Hepatocyte (in vitro differentiated cells): ENCODE results near the gene PKD1L1. TPM values are rescaled to one million over a fixed set of nuclear protein-coding genes. Genes with fewer than 3 reads are reported as not detected.

Experiments used
- DNase-seq: peaks from one replicate; pipeline ENCODE4 v3.0.0-alpha.2; 2016; ENCODE audit warnings: low spot score
- H2AFZ ChIP-seq: fragments of 200-600 bp; sonication (generic); 2 replicates; pipeline ENCODE4 v1.6.0; 2016; ENCODE audit warnings: antibody characterized with exemption, mild to moderate bottlenecking
- H3K27ac ChIP-seq: fragments of 200-600 bp; sonication (generic); 2 replicates; pipeline ENCODE4 v1.5.1; 2016; ENCODE audit warnings: mild to moderate bottlenecking
- H3K27me3 ChIP-seq: fragments of 200-600 bp; sonication (generic); 2 replicates; pipeline ENCODE4 v1.6.1; 2016
- H3K36me3 ChIP-seq: fragments of 200-600 bp; sonication (generic); replicated peaks from 2 replicates; pipeline ENCODE4 v1.5.1; 2016; ENCODE audit warnings: low read depth; ENCODE audit not compliant: insufficient read depth
- H3K4me1 ChIP-seq: fragments of 200-600 bp; sonication (generic); 2 replicates; pipeline ENCODE4 v1.5.1; 2016; ENCODE audit warnings: mild to moderate bottlenecking, moderate library complexity; ENCODE audit not compliant: insufficient read depth
- H3K4me2 ChIP-seq: fragments of 200-600 bp; sonication (generic); 2 replicates; pipeline ENCODE4 v1.6.0; 2016
- H3K4me3 ChIP-seq: fragments of 200-600 bp; sonication (generic); 2 replicates; pipeline ENCODE4 v1.5.1; 2016; ENCODE audit warnings: mild to moderate bottlenecking
- H3K79me2 ChIP-seq: fragments of 200-600 bp; sonication (generic); 2 replicates; pipeline ENCODE4 v1.6.0; 2017; ENCODE audit warnings: mild to moderate bottlenecking
- H3K9me2 ChIP-seq: fragments of 200-600 bp; sonication (generic); replicated peaks from 2 replicates; pipeline ENCODE4 v1.6.0; 2017; ENCODE audit warnings: mild to moderate bottlenecking; ENCODE audit not compliant: insufficient read depth
- H3K9me3 ChIP-seq: fragments of 200-600 bp; sonication (generic); 2 replicates; pipeline ENCODE4 v1.5.1; 2016; ENCODE audit warnings: low read depth, mild to moderate bottlenecking
- H4K20me1 ChIP-seq: fragments of 200-600 bp; sonication (generic); 2 replicates; pipeline ENCODE4 v1.6.0; 2016; ENCODE audit warnings: mild to moderate bottlenecking; ENCODE audit not compliant: insufficient read depth, poor library complexity, severe bottlenecking
- EZH2 ChIP-seq: fragments of 200-600 bp; sonication (generic); IDR thresholded peaks from 2 replicates; pipeline ENCODE4 v1.6.1; 2016; ENCODE audit warnings: antibody characterized with exemption, mild to moderate bottlenecking, borderline replicate concordance
- EZH2phosphoT487 ChIP-seq: fragments of 200-600 bp; sonication (generic); IDR thresholded peaks from one replicate; pipeline ENCODE4 v1.6.1; 2018; ENCODE audit warnings: antibody characterized with exemption, mild to moderate bottlenecking, low read depth, moderate library complexity; ENCODE audit not compliant: unreplicated experiment, severe bottlenecking
- WGBS: methylation state at CpG from one replicate; pipeline ENCODE4 v1.1.6; 2016; ENCODE audit warnings: low lambda C conversion rate; ENCODE audit errors: missing lambda C conversion rate; 5-methylcytosine and 5-hydroxymethylcytosine counted together
- polyA plus RNA-seq: library from polyadenylated mRNA; unstranded; fragments of >200 nt; fragmentation: Nextera tagmentation; extraction: Ambion mirVana; gene quantifications from 2 replicates; pipeline ENCODE4 v1.2.1, GENCODE V29; 2016
- total RNA-seq: library from RNA; depleted of rRNA; stranded (reverse); fragments of >200 nt; gene quantifications from 2 replicates; pipeline ENCODE4 v1.2.3, GENCODE V29; 2014
- TF ChIP-seq, protein P1 (sequence below): fragments of 200-600 bp; sonication (generic); IDR thresholded peaks from 2 replicates; pipeline ENCODE4 v1.5.1; 2016; ENCODE audit warnings: antibody characterized with exemption, mild to moderate bottlenecking; ENCODE audit not compliant: poor library complexity

The PKD1L1 gene
- total and polyA plus RNA-seq, 2 experiments from 2014 or later = 0.07 TPM

- Histone ChIP-seq H3K4me2 (no peak overlapping the region), H3K36me3 (no peaks in the 10 kb centered on the region), H3K9me3 (no peaks in the 10 kb centered on the region), H2AFZ (no peak overlapping the region), H3K79me2 (no peaks in the 10 kb centered on the region), H3K9me2 (no peaks in the 10 kb centered on the region), H3K27ac (no peak overlapping the region), H3K27me3 (no peaks in the 10 kb centered on the region), H4K20me1 (no peaks in the 10 kb centered on the region), H3K4me3 (no peak overlapping the region), H3K4me1 (no peaks in the 10 kb centered on the region)
- WGBS = 77% methylated on average over 10 of the region's 10 CpGs
- no peak for DNase-seq
- TF ChIP-seq EZH2phosphoT487 (no peak), EZH2 (no peak)
- TF ChIP-seq, protein P1, sequence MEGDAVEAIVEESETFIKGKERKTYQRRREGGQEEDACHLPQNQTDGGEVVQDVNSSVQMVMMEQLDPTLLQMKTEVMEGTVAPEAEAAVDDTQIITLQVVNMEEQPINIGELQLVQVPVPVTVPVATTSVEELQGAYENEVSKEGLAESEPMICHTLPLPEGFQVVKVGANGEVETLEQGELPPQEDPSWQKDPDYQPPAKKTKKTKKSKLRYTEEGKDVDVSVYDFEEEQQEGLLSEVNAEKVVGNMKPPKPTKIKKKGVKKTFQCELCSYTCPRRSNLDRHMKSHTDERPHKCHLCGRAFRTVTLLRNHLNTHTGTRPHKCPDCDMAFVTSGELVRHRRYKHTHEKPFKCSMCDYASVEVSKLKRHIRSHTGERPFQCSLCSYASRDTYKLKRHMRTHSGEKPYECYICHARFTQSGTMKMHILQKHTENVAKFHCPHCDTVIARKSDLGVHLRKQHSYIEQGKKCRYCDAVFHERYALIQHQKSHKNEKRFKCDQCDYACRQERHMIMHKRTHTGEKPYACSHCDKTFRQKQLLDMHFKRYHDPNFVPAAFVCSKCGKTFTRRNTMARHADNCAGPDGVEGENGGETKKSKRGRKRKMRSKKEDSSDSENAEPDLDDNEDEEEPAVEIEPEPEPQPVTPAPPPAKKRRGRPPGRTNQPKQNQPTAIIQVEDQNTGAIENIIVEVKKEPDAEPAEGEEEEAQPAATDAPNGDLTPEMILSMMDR = no peak
These were observed 43.0 kb downstream of the PKD1L1 start for GRCh38 chr7:47905076-47905920.

DNA sequence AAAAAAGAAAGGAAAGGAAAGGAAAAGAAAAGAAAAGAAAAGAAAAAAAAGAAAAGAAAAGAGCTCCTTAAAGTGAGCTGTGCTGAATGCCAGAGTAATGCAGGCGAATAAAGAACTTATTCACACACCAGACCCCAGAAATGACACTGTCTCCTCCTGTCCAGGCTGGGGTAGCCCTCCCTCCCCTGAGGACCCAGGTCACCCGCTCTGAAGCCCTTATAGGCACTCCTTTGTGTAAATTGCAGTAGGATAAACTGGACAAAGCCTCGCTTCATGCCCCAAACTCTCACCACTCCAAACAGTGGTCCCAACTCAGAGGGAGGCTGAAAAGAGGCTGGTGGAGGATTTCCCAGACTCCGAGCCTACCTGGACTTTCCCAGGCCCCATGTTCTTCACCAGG lies 46.3 kb downstream of the PKD1L1 start:
- no peak overlapping the region for H3K4me3 ChIP-seq
- 95% methylated on average over 4 of the region's 4 CpGs for WGBS
- H3K9me3 ChIP-seq = no peaks in the 10 kb centered on the region
- H3K4me1 ChIP-seq = no peaks in the 10 kb centered on the region
- H4K20me1 ChIP-seq = no peaks in the 10 kb centered on the region
- no peaks in the 10 kb centered on the region for H3K27me3 ChIP-seq
- no peak overlapping the region for H3K27ac ChIP-seq
- no peak for DNase-seq
- no peaks in the 10 kb centered on the region for H3K79me2 ChIP-seq
- no peaks in the 10 kb centered on the region for H3K36me3 ChIP-seq
- no peak overlapping the region for H2AFZ ChIP-seq
- TF ChIP-seq EZH2phosphoT487 (no peak), EZH2 (no peak)
- TF ChIP-seq, protein P1 = no peak
- H3K9me2 ChIP-seq = no peaks in the 10 kb centered on the region
- H3K4me2 ChIP-seq = no peak overlapping the region

DNA sequence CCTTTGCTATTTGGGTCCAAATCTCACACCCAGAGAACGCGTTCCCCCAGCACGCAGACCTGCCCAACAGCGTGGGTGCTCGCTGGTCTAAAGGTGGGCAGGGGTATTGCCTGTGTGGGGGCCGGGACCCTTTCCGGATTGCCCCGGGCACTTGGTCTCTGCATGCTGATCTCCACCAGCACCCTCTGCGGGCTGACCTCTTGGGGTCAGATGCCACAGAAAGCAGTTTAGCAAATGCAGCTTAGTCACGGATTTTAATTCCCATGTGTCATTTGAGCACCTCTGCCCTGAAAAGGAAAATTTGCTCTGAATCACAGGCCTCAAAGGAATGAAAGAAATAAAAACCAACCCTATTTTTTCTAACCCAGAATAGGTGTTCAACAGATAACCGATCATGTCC lies 46.7 kb downstream of the PKD1L1 start:
- Histone ChIP-seq H3K4me2 (no peak overlapping the region), H3K79me2 (no peaks in the 10 kb centered on the region), H3K4me3 (no peak overlapping the region), H3K9me3 (no peaks in the 10 kb centered on the region), H3K4me1 (no peaks in the 10 kb centered on the region), H4K20me1 (no peaks in the 10 kb centered on the region), H3K27me3 (no peaks in the 10 kb centered on the region), H3K9me2 (no peaks in the 10 kb centered on the region), H2AFZ (no peak overlapping the region), H3K36me3 (no peaks in the 10 kb centered on the region), H3K27ac (no peak overlapping the region)
- DNase-seq = no peak
- TF ChIP-seq EZH2 = no peak
- no peak for TF ChIP-seq EZH2phosphoT487
- TF ChIP-seq, protein P1 = no peak
- WGBS = 76% methylated on average over 11 of the region's 11 CpGs
